Stimulated activated naive CD4-positive, alpha-beta T cell (primary cell): ENCODE measurements around the gene LRFN2.

ENCODE experiments used
- DNase-seq, 6 experiments: peaks; one replicate each; lab custom pipeline; 2025; lab: John Stamatoyannopoulos, UW

The LRFN2 gene

GRCh38 chr6:40587240-40588069 lies at the start of gene LRFN2:
LRFN2 (minus strand) TSS chr6:40587364.
- DNase-seq: peak; percentile 26 to 85 (median 45)

- no peak for DNase-seq
These were observed 47.3 kb upstream of the LRFN2 start for GRCh38 chr6:40634429-40634828.

GRCh38 chr6:40631744-40632143 lies 44.6 kb upstream of the LRFN2 start:
- DNase-seq: no peak

GRCh38 chr6:40630488-40630887 lies 43.3 kb upstream of the LRFN2 start:
- no peak for DNase-seq

- DNase-seq: no peak
These were observed 42.9 kb upstream of the LRFN2 start for GRCh38 chr6:40630051-40630450.

- no peak for DNase-seq
These were observed 42.3 kb upstream of the LRFN2 start for GRCh38 chr6:40629463-40629862.

GRCh38 chr6:40627316-40627715 lies 40.2 kb upstream of the LRFN2 start:
- DNase-seq: no peak

- no peak for DNase-seq
These were observed 39.7 kb upstream of the LRFN2 start for GRCh38 chr6:40626886-40627285.

GRCh38 chr6:40623932-40624331 lies 36.8 kb upstream of the LRFN2 start:
- no peak for DNase-seq

- no peak for DNase-seq
These were observed 36.0 kb upstream of the LRFN2 start for GRCh38 chr6:40623178-40623577.

GRCh38 chr6:40620574-40621240 lies 33.5 kb upstream of the LRFN2 start:
- no peak for DNase-seq

GRCh38 chr6:40614671-40615070 lies 27.5 kb upstream of the LRFN2 start:
- DNase-seq: no peak

- DNase-seq: no peak
These were observed 24.7 kb upstream of the LRFN2 start for GRCh38 chr6:40611912-40612311.

- DNase-seq: no peak
These were observed 24.3 kb upstream of the LRFN2 start for GRCh38 chr6:40611434-40611833.

GRCh38 chr6:40610229-40610628 lies 23.1 kb upstream of the LRFN2 start:
- no peak for DNase-seq

GRCh38 chr6:40606981-40607380 lies 19.8 kb upstream of the LRFN2 start:
- no peak for DNase-seq

GRCh38 chr6:40606526-40606925 lies 19.4 kb upstream of the LRFN2 start:
- DNase-seq: no peak

- DNase-seq: no peak
These were observed 16.9 kb upstream of the LRFN2 start for GRCh38 chr6:40604082-40604481.

GRCh38 chr6:40599555-40599954 lies 12.4 kb upstream of the LRFN2 start:
- DNase-seq: no peak

GRCh38 chr6:40598516-40598915 lies 11.4 kb upstream of the LRFN2 start:
- DNase-seq: no peak

- DNase-seq: no peak
These were observed 10.1 kb upstream of the LRFN2 start for GRCh38 chr6:40597301-40597700.

- no peak for DNase-seq
These were observed 1.3 kb upstream of the LRFN2 start for GRCh38 chr6:40588480-40588879.

- no peak for DNase-seq
These were observed 863 bp upstream of the LRFN2 start for GRCh38 chr6:40588070-40588384.
